Suppressor macrophage treated with lipopolysaccharide for 1 hour (primary cell): Measurements from ENCODE around the gene PDIA2.
"Not testable (repeated sequence)": the region's sequence is repeated elsewhere in the genome, so short reads cannot be mapped to it uniquely, and the experiment has no call there.

Experiments
- DNase-seq, 3 donors: peaks; one replicate each; pipeline ENCODE4 v3.0.0-alpha.2; 2020 to 2022

PDIA2 gene

GRCh38 chr16:263944-264343 lies 19.0 kb upstream of the PDIA2 start:
- no peak for DNase-seq

GRCh38 chr16:264440-264951 lies 18.5 kb upstream of the PDIA2 start:
- DNase-seq: no peak

GRCh38 chr16:265002-265529 lies 17.9 kb upstream of the PDIA2 start:
- DNase-seq: no peak

- no peak for DNase-seq
Measured at GRCh38 chr16:265711-266110, 17.3 kb upstream of the PDIA2 start.

GRCh38 chr16:266258-267164 lies 16.5 kb upstream of the PDIA2 start:
- no peak for DNase-seq

- DNase-seq: not testable (repeated sequence)
Measured at GRCh38 chr16:267562-267961, 15.4 kb upstream of the PDIA2 start.

GRCh38 chr16:268141-269053 lies 14.6 kb upstream of the PDIA2 start:
- no peak for DNase-seq

- DNase-seq: no peak
Measured at GRCh38 chr16:269061-269796, 13.7 kb upstream of the PDIA2 start.

GRCh38 chr16:270381-271255 lies 12.3 kb upstream of the PDIA2 start:
- DNase-seq: no peak

GRCh38 chr16:272633-273546 lies 10.1 kb upstream of the PDIA2 start:
- no peak for DNase-seq

- DNase-seq: no peak
Measured at GRCh38 chr16:273547-274421, 9.2 kb upstream of the PDIA2 start.

- peak in 1 of 3 donors; percentile 26 for DNase-seq
Measured at GRCh38 chr16:275041-275641, 7.8 kb upstream of the PDIA2 start.

GRCh38 chr16:275786-276232 lies 7.2 kb upstream of the PDIA2 start, which contains the start of gene RGS11:
Gene RGS11 (minus strand): TSS chr16:275944. CDS start chr16:275911, 33 bp downstream.
- DNase-seq: peak in 1 of 3 donors; percentile 36

GRCh38 chr16:276426-277077 lies 6.4 kb upstream of the PDIA2 start:
- DNase-seq: no peak

GRCh38 chr16:278863-279366 lies 4.0 kb upstream of the PDIA2 start:
- no peak for DNase-seq

GRCh38 chr16:279531-279930 lies 3.4 kb upstream of the PDIA2 start:
- no peak for DNase-seq

GRCh38 chr16:280005-280460 lies 2.9 kb upstream of the PDIA2 start:
- DNase-seq: no peak

- DNase-seq: peak in 1 of 3 donors; percentile 22
Measured at GRCh38 chr16:280552-280951, 2.4 kb upstream of the PDIA2 start, which contains the start of gene ARHGDIG. Gene ARHGDIG (plus strand): TSS chr16:280591. CDS start chr16:280681, 90 bp downstream.
